Endothelial cell (in vitro differentiated cells): ENCODE measurements around the gene ADAMTS2. TPM values are rescaled to one million over a fixed set of nuclear protein-coding genes. Genes with fewer than 3 reads are reported as not detected.

Experiments
- DNase-seq: peaks from one replicate; pipeline ENCODE4 v3.0.0; 2021; ENCODE audit warnings: low spot score
- H3K27ac Mint-ChIP-seq: one replicate; pipeline ENCODE4 v1.8.0; 2021; ENCODE audit warnings: mixed read lengths, inconsistent platforms; ENCODE audit not compliant: unreplicated experiment
- H3K27me3 Mint-ChIP-seq: one replicate; pipeline ENCODE4 v1.8.0; 2021; ENCODE audit warnings: mild to moderate bottlenecking, moderate library complexity, mixed read lengths, inconsistent platforms; ENCODE audit not compliant: unreplicated experiment
- H3K36me3 Mint-ChIP-seq: one replicate; pipeline ENCODE4 v1.8.0; 2021; ENCODE audit warnings: mild to moderate bottlenecking, low read depth, mixed read lengths, inconsistent platforms; ENCODE audit not compliant: unreplicated experiment
- H3K4me1 Mint-ChIP-seq: one replicate; pipeline ENCODE4 v1.8.0; 2021; ENCODE audit warnings: mild to moderate bottlenecking, mixed read lengths, inconsistent platforms; ENCODE audit not compliant: unreplicated experiment
- H3K4me3 Mint-ChIP-seq: one replicate; pipeline ENCODE4 v1.8.0; 2021; ENCODE audit warnings: mild to moderate bottlenecking, mixed read lengths, inconsistent platforms; ENCODE audit not compliant: unreplicated experiment
- H3K9me3 Mint-ChIP-seq: one replicate; pipeline ENCODE4 v1.8.0; 2021; ENCODE audit warnings: mixed read lengths, inconsistent platforms; ENCODE audit not compliant: unreplicated experiment
- CTCF ChIP-seq: fragments of 200-600 bp; sonication (generic); IDR thresholded peaks from one replicate; pipeline ENCODE4 v1.5.0; 2021; ENCODE audit warnings: antibody characterized with exemption; ENCODE audit not compliant: unreplicated experiment
- total RNA-seq: library from RNA; stranded (reverse); fragmentation: NEBNext Ultra II Directional; extraction: Animal tissue kit (Norgen Biotek cat#: 25700); gene quantifications from one replicate; pipeline ENCODE4 v1.2.1, GENCODE V29; 2021; ENCODE audit not compliant: unreplicated experiment

The ADAMTS2 gene
- total RNA-seq, 1 donor from 2014 or later, result 1.5 TPM

GRCh38 chr5:179331591-179332375, 13.5 kb downstream of the ADAMTS2 start:
- H3K4me3 Mint-ChIP-seq, result no peak overlapping the region
- no peaks in the 10 kb centered on the region for H3K36me3 Mint-ChIP-seq
- no peak for DNase-seq
- H3K27me3 Mint-ChIP-seq, result peaks cover 2% of the 10 kb centered on the region
- no peak for TF ChIP-seq CTCF
- H3K4me1 Mint-ChIP-seq, result no peaks in the 10 kb centered on the region
- no peaks in the 10 kb centered on the region for H3K9me3 Mint-ChIP-seq
- no peak overlapping the region for H3K27ac Mint-ChIP-seq

- DNase-seq, result no peak
- H3K4me3 Mint-ChIP-seq, result no peak overlapping the region
- H3K36me3 Mint-ChIP-seq, result no peaks in the 10 kb centered on the region
- H3K27ac Mint-ChIP-seq, result no peak overlapping the region
- TF ChIP-seq CTCF, result no peak
- H3K9me3 Mint-ChIP-seq, result no peaks in the 10 kb centered on the region
- H3K4me1 Mint-ChIP-seq, result no peaks in the 10 kb centered on the region
- peaks cover 2% of the 10 kb centered on the region for H3K27me3 Mint-ChIP-seq
These were observed 14.9 kb downstream of the ADAMTS2 start for GRCh38 chr5:179330186-179330900.

- Mint-ChIP-seq H3K4me1 (no peaks in the 10 kb centered on the region), H3K27me3 (peaks cover 4% of the 10 kb centered on the region), H3K27ac (no peak overlapping the region), H3K4me3 (no peak overlapping the region), H3K9me3 (no peaks in the 10 kb centered on the region), H3K36me3 (no peaks in the 10 kb centered on the region)
- no peak for DNase-seq
- TF ChIP-seq CTCF, result no peak
These were observed 17.0 kb downstream of the ADAMTS2 start for GRCh38 chr5:179328291-179328690.

GRCh38 chr5:179327021-179327735, 18.1 kb downstream of the ADAMTS2 start:
- DNase-seq, result no peak
- TF ChIP-seq CTCF, result no peak
- H3K9me3 Mint-ChIP-seq, result no peaks in the 10 kb centered on the region
- peaks cover 4% of the 10 kb centered on the region for H3K27me3 Mint-ChIP-seq
- H3K27ac Mint-ChIP-seq, result no peak overlapping the region
- no peak overlapping the region for H3K4me3 Mint-ChIP-seq
- no peaks in the 10 kb centered on the region for H3K36me3 Mint-ChIP-seq
- no peaks in the 10 kb centered on the region for H3K4me1 Mint-ChIP-seq
